Measurements from ENCODE around the gene GRK3.
"Not testable (repeated sequence)": the region's sequence is repeated elsewhere in the genome, so short reads cannot be mapped to it uniquely, and the experiment has no call there.

Gene GRK3

DNA sequence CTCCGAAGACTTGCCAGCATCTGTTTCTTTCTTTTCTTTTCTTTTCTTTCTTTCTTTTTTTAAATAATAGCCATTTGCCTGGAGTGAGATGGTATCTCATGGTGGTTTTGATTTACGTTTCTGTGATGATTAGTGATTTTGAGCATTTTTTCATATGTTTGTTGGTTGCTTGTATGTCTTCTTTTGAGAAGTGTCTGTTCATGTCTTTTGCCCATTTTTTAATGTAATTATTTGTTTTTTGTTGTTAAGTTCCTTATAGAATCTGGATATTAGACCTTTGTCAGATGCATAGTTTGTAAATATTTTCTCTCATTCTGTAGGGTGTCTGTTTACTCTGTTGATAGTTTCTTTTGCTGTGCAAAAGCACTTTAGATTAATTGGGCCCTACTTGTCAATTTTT, 28.8 kb downstream of the GRK3 start:
- H3K27ac Mint-ChIP-seq (ENCODE audit: low read depth); H3K36me3 Mint-ChIP-seq (ENCODE audit: insufficient read depth); H3K4me1 Mint-ChIP-seq; DNase-seq (ENCODE audit: low spot score in 2 of 2); H3K9me3 Mint-ChIP-seq; H3K4me3 Mint-ChIP-seq; ATAC-seq (replicated peaks; ENCODE audit: extremely low read depth, poor library complexity, severe bottlenecking): not testable (repeated sequence)
- peaks cover 23% of the 10 kb centered on the region for H3K27me3 Mint-ChIP-seq

DNA sequence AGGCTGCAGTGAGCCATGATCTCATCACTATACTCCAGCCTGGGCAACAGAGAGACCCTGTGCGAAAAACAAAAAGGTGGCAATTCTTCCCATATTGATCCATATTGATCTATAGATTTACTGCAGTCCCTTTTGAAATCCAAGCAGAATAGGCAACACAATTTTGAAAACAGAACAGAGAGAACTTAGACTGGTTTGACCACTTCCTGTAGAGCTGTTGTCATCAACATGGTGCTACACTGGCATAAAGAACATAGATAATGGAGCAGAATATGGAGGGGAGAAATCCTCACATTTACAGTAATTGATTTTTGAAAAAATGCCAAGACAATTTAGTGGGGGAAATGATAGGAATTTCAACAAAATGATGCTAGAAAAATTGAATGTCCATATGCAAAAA, 34.1 kb downstream of the GRK3 start:
- no peak overlapping the region for H3K27ac Mint-ChIP-seq (ENCODE audit: low read depth)
- peaks cover 12% of the 10 kb centered on the region for H3K4me1 Mint-ChIP-seq

DNA sequence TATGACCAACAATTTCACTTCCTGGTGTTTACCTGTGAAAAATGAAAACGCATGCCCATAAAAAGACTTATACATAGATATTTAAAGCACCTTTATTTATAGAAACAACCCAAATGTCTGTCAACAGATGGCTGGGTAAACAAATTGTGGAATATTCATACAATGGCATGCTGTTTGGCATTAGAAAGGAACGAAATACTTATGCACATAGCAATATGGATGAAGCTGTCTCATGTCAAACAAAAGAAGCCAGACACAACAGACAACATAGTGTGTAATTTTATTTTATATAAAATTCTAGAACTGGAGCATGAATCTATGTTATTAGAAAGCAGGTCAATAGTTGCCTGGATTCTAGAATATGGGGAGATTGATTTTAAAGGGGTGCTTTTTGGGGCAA, 38.0 kb downstream of the GRK3 start:
- Mint-ChIP-seq H3K27me3 (no peaks in the 10 kb centered on the region), H3K4me1 (peaks cover 12% of the 10 kb centered on the region), H3K27ac (ENCODE audit: low read depth) (no peak overlapping the region), H3K4me3 (no peak overlapping the region), H3K9me3 (no peaks in the 10 kb centered on the region), H3K36me3 (ENCODE audit: insufficient read depth) (no peaks in the 10 kb centered on the region)
- ATAC-seq (replicated peaks; ENCODE audit: extremely low read depth, poor library complexity, severe bottlenecking): no peak
- no peak for DNase-seq (ENCODE audit: low spot score in 2 of 2)

More for the DNA sequence above, 34.1 kb downstream of the GRK3 start:
- no peak for ATAC-seq (replicated peaks; ENCODE audit: extremely low read depth, poor library complexity, severe bottlenecking)
- H3K9me3 Mint-ChIP-seq: no peaks in the 10 kb centered on the region
- DNase-seq (ENCODE audit: low spot score in 2 of 2): no peak
- no peak overlapping the region for H3K4me3 Mint-ChIP-seq
- H3K36me3 Mint-ChIP-seq (ENCODE audit: insufficient read depth): no peaks in the 10 kb centered on the region
- H3K27me3 Mint-ChIP-seq: peaks cover 7% of the 10 kb centered on the region

DNA sequence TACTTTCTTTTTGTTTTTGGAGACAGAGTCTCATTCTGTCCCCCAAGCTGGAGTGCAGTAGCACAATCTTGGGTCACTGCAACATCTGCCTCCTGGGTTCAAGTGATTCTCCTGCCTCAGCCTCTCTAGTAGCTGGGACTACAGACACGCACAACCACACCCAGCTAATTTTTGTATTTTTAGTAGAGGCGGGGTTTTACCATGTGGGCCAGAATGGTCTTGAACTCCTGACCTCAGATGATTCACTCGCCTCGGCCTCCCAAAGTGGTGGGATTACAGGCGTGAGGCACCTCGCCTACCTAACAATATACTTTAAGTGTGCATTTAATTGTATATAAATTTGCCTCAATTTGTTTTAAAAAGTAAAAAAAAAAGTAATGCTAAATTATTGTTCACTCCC, 38.4 kb downstream of the GRK3 start:
- H3K9me3 Mint-ChIP-seq: no peaks in the 10 kb centered on the region
- H3K36me3 Mint-ChIP-seq (ENCODE audit: insufficient read depth): no peaks in the 10 kb centered on the region
- DNase-seq (ENCODE audit: low spot score in 2 of 2): no peak
- no peak for ATAC-seq (replicated peaks; ENCODE audit: extremely low read depth, poor library complexity, severe bottlenecking)
- no peaks in the 10 kb centered on the region for H3K27me3 Mint-ChIP-seq
- no peak overlapping the region for H3K27ac Mint-ChIP-seq (ENCODE audit: low read depth)
- peaks cover 10% of the 10 kb centered on the region for H3K4me1 Mint-ChIP-seq
- no peak overlapping the region for H3K4me3 Mint-ChIP-seq

DNA sequence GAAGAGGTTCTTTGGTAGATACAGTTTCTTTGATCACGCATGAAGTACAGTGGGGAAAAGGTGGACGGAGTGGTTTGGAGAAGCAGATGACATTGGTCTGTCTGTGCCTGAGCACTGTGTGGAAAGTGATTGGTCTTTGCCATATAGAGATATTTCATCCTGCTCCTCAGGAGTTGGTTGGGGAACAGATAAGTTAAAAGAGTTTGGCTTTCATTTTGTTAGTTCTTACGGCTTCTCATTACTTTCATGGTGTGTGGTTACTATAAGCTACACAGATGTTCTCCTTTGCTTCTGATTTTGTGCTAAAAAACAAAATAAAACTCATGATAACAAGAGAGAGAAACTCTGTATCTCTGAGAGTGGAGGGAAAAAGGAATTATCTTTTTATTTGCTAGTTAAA, 40.7 kb downstream of the GRK3 start:
- ATAC-seq (replicated peaks; ENCODE audit: extremely low read depth, poor library complexity, severe bottlenecking); H3K4me3 Mint-ChIP-seq; H3K36me3 Mint-ChIP-seq (ENCODE audit: insufficient read depth): not testable (repeated sequence)

DNA sequence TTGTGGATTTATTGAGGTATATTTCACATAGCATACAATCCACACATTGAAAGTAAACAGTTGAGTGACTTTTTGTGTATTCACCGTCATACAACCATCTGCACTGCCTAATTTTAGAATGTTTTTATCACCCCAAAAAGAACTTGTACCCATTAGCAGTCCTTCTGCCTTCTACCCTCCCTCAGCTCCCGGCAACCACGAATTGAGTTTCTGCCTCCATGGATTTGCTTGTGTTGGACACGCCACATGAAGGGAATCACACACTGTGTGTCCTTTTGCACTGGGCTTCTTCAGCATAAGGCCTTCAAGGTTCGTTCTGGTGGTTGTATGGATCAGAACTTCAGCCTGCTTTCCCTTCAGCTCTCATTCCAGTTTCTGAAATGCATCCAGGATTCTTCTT, 41.1 kb downstream of the GRK3 start:
- not testable (repeated sequence) for H3K27me3 Mint-ChIP-seq, H3K4me1 Mint-ChIP-seq

More for the DNA sequence above, 40.7 kb downstream of the GRK3 start:
- DNase-seq (ENCODE audit: low spot score in 2 of 2); H3K9me3 Mint-ChIP-seq; H3K27me3 Mint-ChIP-seq; H3K27ac Mint-ChIP-seq (ENCODE audit: low read depth); H3K4me1 Mint-ChIP-seq: not testable (repeated sequence)

DNA sequence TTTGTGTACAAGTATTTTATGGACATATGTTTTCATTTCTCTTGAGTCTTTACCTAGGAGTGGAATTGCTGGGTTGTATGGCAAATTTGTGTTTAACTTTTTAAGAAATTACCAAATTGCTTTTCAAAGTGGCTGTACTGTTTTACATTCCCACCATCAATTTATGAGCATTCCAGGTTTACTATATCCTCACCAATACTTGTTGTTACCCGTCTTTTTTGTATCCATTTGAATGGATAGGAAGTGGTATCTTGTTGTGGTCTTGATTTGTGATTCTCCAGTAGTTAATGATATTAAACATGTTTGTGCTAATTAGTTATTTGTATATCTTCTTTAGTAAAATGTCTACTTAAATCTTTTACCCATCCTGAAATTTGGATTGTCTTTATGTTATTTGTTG, 46.8 kb downstream of the GRK3 start:
- H3K36me3 Mint-ChIP-seq (ENCODE audit: insufficient read depth); H3K27ac Mint-ChIP-seq (ENCODE audit: low read depth): not testable (repeated sequence)

More for the DNA sequence above, 41.1 kb downstream of the GRK3 start:
- not testable (repeated sequence) for H3K9me3 Mint-ChIP-seq; DNase-seq (ENCODE audit: low spot score in 2 of 2); H3K27ac Mint-ChIP-seq (ENCODE audit: low read depth); ATAC-seq (replicated peaks; ENCODE audit: extremely low read depth, poor library complexity, severe bottlenecking); H3K36me3 Mint-ChIP-seq (ENCODE audit: insufficient read depth); H3K4me3 Mint-ChIP-seq

DNA sequence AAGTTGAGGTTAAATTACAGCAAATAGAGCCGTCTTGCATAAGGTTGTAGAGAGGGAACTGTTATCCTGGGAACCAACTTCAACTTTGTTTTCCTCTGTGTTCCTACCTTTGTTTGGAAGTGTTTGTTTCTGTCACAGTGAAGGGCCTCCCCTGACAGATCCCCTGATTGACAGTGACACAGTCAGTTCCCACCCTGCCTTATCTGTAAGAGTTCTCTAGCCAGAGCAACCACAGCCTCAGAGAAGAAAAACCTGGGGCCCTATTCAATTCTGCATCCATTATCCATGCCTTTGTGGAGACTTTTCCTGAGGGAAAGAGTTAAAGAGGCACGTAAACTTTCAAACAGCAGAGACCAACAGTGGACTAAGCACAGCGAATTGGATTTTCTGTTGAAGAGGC, 48.7 kb downstream of the GRK3 start:
- H3K36me3 Mint-ChIP-seq (ENCODE audit: insufficient read depth); DNase-seq (ENCODE audit: low spot score in 2 of 2); H3K27ac Mint-ChIP-seq (ENCODE audit: low read depth); H3K4me3 Mint-ChIP-seq; H3K9me3 Mint-ChIP-seq; H3K4me1 Mint-ChIP-seq; ATAC-seq (replicated peaks; ENCODE audit: extremely low read depth, poor library complexity, severe bottlenecking); H3K27me3 Mint-ChIP-seq: not testable (repeated sequence)

More for the DNA sequence above, 46.8 kb downstream of the GRK3 start:
- not testable (repeated sequence) for DNase-seq (ENCODE audit: low spot score in 2 of 2); H3K9me3 Mint-ChIP-seq; ATAC-seq (replicated peaks; ENCODE audit: extremely low read depth, poor library complexity, severe bottlenecking); H3K27me3 Mint-ChIP-seq; H3K4me1 Mint-ChIP-seq; H3K4me3 Mint-ChIP-seq

DNA sequence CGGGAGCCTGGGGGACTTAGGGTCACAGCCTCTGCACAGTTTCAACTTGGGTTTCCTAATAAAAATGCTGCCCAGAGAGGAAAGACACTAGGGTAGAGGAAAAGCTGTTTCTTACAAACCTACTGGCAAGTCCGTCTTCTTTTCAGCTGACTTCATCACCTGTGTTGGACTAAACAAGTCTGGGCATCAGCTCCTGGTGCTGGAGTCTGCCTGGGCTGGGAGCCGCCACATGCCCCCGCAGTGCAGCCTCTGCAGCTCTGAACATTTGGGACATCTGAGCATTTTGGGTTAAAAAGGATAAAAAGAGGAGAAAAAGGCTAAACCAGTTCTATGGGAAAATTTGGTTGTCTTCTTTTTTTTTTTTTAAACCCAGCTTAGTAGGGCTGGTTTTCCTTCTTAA, 49.1 kb downstream of the GRK3 start:
- H3K9me3 Mint-ChIP-seq; H3K4me1 Mint-ChIP-seq; H3K27ac Mint-ChIP-seq (ENCODE audit: low read depth); ATAC-seq (replicated peaks; ENCODE audit: extremely low read depth, poor library complexity, severe bottlenecking); H3K27me3 Mint-ChIP-seq; H3K36me3 Mint-ChIP-seq (ENCODE audit: insufficient read depth); DNase-seq (ENCODE audit: low spot score in 2 of 2); H3K4me3 Mint-ChIP-seq: not testable (repeated sequence)

DNA sequence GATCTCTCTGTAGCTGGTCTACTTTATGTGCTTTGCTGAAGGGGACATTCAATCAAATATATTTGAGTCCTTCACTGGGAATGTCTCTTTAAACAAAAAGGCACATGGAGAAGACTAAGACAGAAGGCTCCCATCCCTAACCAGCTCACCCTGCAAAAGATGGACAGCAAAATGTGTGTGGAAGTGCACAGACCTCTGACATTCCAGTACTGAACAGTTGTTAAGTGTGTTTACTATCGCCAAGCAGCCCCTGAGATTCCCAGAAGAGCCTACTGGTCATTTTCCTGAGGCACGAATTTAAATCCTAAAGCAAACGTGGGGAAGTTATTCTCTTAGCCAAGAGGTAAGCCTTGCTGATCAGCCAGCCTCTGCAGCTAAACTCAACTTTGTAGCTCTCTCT, 50.3 kb downstream of the GRK3 start:
- DNase-seq (ENCODE audit: low spot score in 2 of 2); H3K4me1 Mint-ChIP-seq; H3K9me3 Mint-ChIP-seq; H3K4me3 Mint-ChIP-seq; H3K36me3 Mint-ChIP-seq (ENCODE audit: insufficient read depth); H3K27me3 Mint-ChIP-seq; ATAC-seq (replicated peaks; ENCODE audit: extremely low read depth, poor library complexity, severe bottlenecking); H3K27ac Mint-ChIP-seq (ENCODE audit: low read depth): not testable (repeated sequence)

DNA sequence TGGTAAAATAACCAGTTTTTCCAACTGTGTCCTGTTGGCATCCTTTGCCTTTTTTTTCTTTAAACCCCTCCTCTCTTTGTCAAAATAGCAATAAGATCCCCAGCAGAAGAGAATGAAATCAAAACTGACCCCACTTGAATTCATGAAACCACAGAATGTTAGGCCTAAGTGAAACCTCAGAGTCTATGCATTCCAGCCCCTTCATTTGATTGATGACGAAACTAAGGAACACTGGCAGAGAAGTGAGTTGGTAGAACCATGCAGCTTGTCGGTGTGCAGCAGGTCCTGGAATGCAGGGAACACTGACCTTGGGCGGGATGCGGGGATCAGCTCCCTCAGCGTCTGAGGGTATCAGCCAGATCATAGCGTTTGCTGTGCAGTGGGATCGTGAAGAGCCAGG, 57.5 kb downstream of the GRK3 start:
- Mint-ChIP-seq H3K4me1 (peaks cover 6% of the 10 kb centered on the region), H3K36me3 (ENCODE audit: insufficient read depth) (no peaks in the 10 kb centered on the region), H3K4me3 (no peak overlapping the region), H3K27me3 (peaks cover 19% of the 10 kb centered on the region), H3K9me3 (no peaks in the 10 kb centered on the region), H3K27ac (ENCODE audit: low read depth) (no peak overlapping the region)
- no peak for DNase-seq (ENCODE audit: low spot score in 2 of 2)
- ATAC-seq (replicated peaks; ENCODE audit: extremely low read depth, poor library complexity, severe bottlenecking): no peak

DNA sequence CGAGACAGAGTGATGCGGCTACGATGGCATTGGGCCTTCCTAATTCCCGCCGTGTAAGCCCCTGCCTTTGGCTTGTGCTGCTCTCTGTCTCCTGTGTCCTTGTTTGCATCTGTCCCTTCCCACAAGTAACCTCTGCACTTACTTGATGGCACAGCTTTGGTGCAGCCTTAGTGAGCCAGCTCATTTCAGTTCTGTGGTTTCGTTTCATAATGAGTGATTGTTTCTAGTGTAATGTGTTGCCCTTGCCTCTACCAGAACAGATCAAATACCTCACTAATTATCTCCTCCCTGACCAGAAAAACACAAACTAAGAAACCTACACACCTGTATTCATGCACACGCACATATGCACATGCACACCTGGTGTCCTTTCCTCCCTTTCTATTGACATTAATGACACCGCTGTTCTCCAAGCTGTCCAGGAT, 58.8 kb downstream of the GRK3 start:
- H3K9me3 Mint-ChIP-seq: no peaks in the 10 kb centered on the region
- H3K4me1 Mint-ChIP-seq: peaks cover 6% of the 10 kb centered on the region
- no peak overlapping the region for H3K27ac Mint-ChIP-seq (ENCODE audit: low read depth)
- no peak overlapping the region for H3K4me3 Mint-ChIP-seq
- peaks cover 16% of the 10 kb centered on the region for H3K27me3 Mint-ChIP-seq
- DNase-seq (ENCODE audit: low spot score in 2 of 2) (no peak), ATAC-seq (replicated peaks; ENCODE audit: extremely low read depth, poor library complexity, severe bottlenecking) (no peak)
- H3K36me3 Mint-ChIP-seq (ENCODE audit: insufficient read depth): no peaks in the 10 kb centered on the region

DNA sequence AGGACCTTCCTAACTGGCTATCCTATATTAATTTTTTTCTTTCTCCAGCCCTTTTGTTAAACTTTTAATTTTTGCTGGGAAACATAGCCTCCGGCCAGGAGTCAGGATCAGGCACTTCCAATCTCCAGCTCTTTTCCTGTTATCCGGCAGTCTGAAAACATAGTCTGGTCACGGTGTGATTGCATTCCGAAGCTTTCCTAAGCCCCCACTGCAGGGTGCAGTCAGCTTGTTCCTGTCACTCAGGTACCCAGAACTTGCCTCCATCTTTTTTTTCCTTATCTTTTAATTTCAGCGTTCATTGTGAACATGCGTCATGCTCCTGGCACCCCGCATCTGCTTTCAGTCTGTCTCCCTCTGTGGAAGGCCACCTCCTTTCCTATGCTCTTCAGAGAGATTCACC, 59.4 kb downstream of the GRK3 start:
- Mint-ChIP-seq H3K4me1 (peaks cover 6% of the 10 kb centered on the region), H3K9me3 (no peaks in the 10 kb centered on the region), H3K36me3 (ENCODE audit: insufficient read depth) (no peaks in the 10 kb centered on the region), H3K27me3 (peaks cover 11% of the 10 kb centered on the region), H3K4me3 (no peak overlapping the region), H3K27ac (ENCODE audit: low read depth) (no peak overlapping the region)
- DNase-seq (ENCODE audit: low spot score in 2 of 2) (no peak), ATAC-seq (replicated peaks; ENCODE audit: extremely low read depth, poor library complexity, severe bottlenecking) (no peak)

DNA sequence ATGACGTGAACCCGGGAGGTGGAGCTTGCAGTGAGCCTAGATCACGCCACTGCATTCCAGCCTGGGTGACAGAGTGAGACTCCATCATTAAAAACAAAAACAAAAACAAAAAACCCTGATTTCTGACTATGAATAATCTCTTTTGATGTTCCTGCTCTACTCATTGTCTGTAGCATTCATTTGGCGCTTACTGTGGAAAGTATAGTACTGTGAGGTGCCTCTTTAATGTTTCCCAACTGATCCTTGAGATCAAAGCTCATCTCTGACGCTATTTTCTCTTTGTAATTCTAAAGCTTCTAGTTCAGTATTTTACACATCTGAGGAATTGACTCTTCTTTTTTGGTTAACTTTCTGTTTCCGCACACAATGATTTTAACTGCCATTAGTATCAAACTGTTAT, 60.0 kb downstream of the GRK3 start:
- peaks cover 6% of the 10 kb centered on the region for H3K4me1 Mint-ChIP-seq
- H3K27me3 Mint-ChIP-seq: peaks cover 10% of the 10 kb centered on the region
- no peaks in the 10 kb centered on the region for H3K9me3 Mint-ChIP-seq
- no peak overlapping the region for H3K27ac Mint-ChIP-seq (ENCODE audit: low read depth)
- H3K36me3 Mint-ChIP-seq (ENCODE audit: insufficient read depth): no peaks in the 10 kb centered on the region
- ATAC-seq (replicated peaks; ENCODE audit: extremely low read depth, poor library complexity, severe bottlenecking) (no peak), DNase-seq (ENCODE audit: low spot score in 2 of 2) (no peak)
- no peak overlapping the region for H3K4me3 Mint-ChIP-seq

Data from central memory CD8-positive, alpha-beta T cell (primary cell).